WTC11 (cell line): ENCODE results near the gene IFT25. TPM values are rescaled to one million over a fixed set of nuclear protein-coding genes. Genes with fewer than 3 reads are reported as not detected.

Source experiments
- total RNA-seq: library from RNA; stranded (reverse); gene quantifications from 3 replicates; pipeline ENCODE4 v1.2.3, GENCODE V29; 2021

Gene IFT25
- total RNA-seq, 1 experiment from 2014 or later = 22.6 TPM

Other genes with a start within 250 kb of the IFT25 start
- 0.18 to 0.24 TPM (median 0.18 TPM) in 3 replicates for gene GLIS1, start 206.5 kb downstream of the IFT25 start, total RNA-seq
- gene NDC1, start 107.4 kb downstream of the IFT25 start, total RNA-seq = 52.4 to 61.2 TPM (median 54.2 TPM) in 3 replicates
- gene YIPF1, start 55.9 kb downstream of the IFT25 start, total RNA-seq = 21.9 to 28.6 TPM (median 25.9 TPM) in 3 replicates
- 0.23 TPM in 1 of 3 replicates, not detected in the others for gene DIO1, start 51.5 kb downstream of the IFT25 start, total RNA-seq
- gene LRRC42, start 651 bp upstream of the IFT25 start, total RNA-seq = 38.1 to 39.1 TPM (median 38.6 TPM) in 3 replicates
- gene LDLRAD1, start 72.5 kb upstream of the IFT25 start, total RNA-seq = 0.09 to 0.16 TPM in 2 of 3 replicates, not detected in the other
- gene TMEM59, start 107.5 kb upstream of the IFT25 start, total RNA-seq = 122 to 133 TPM (median 128 TPM) in 3 replicates
- gene TCEANC2, start 107.9 kb upstream of the IFT25 start, total RNA-seq = 4.7 to 6.9 TPM (median 6.3 TPM) in 3 replicates
- 0.07 TPM in 1 of 3 replicates, not detected in the others for gene CDCP2, start 207.3 kb upstream of the IFT25 start, total RNA-seq